ENCODE data around the gene KIF5A.

KIF5A gene

GRCh38 chr12:57604992-57605810, 55.4 kb downstream of the KIF5A start:
- in situ Hi-C loops (cut with MboI; ENCODE audit: low sequenced_read_pairs), result no loop called here

DNA sequence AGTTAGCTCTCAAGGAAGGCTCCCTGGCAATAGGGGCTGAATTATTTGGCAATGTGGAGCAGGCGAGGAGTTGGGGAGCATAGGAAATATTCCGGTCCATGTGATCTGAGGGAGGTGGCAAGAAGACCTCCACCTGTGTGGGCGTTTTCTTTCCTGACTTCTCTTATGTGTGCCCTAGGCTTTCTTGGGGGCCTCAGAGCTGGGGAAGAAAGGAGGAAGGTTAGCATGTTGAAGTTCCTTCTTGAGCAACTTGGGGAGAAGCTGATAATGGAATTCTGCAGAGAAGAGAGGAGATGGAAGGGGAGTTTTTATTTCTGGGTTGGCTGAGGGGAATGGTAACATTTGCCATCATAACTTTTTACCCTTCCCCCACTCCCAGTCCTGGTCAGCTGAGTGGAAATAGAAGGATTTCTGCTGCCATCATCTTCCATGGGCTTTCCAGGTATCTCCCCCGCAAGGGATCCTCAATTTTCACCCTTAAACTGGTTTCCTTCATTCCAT, 56.0 kb downstream of the KIF5A start:
- in situ Hi-C loops (cut with MboI; ENCODE audit: low sequenced_read_pairs), result no loop called here

DNA sequence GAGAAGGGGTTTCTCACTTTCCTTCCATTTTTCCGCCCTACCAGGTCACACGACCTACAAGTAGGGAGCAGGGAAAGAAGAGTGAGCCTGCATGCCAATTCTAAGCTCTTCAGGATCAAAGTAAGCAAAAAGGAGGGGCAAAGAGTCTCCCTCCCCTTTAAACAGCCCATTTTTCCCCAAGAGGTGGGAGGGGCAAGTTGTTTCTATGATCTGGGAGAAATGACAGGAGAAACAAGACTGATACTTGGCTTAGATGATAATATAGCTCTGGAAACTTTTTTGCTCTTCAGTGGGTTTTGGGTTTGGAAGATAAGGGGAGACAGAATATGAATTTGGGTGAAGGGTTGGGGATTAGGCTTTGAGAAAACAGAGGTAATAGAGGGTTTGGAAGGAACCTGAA, 56.6 kb downstream of the KIF5A start:
- in situ Hi-C loops (cut with MboI; ENCODE audit: low sequenced_read_pairs), result no loop called here

GRCh38 chr12:57606821-57607220, 57.0 kb downstream of the KIF5A start:
- in situ Hi-C loops (cut with MboI; ENCODE audit: low sequenced_read_pairs), result no loop called here

DNA sequence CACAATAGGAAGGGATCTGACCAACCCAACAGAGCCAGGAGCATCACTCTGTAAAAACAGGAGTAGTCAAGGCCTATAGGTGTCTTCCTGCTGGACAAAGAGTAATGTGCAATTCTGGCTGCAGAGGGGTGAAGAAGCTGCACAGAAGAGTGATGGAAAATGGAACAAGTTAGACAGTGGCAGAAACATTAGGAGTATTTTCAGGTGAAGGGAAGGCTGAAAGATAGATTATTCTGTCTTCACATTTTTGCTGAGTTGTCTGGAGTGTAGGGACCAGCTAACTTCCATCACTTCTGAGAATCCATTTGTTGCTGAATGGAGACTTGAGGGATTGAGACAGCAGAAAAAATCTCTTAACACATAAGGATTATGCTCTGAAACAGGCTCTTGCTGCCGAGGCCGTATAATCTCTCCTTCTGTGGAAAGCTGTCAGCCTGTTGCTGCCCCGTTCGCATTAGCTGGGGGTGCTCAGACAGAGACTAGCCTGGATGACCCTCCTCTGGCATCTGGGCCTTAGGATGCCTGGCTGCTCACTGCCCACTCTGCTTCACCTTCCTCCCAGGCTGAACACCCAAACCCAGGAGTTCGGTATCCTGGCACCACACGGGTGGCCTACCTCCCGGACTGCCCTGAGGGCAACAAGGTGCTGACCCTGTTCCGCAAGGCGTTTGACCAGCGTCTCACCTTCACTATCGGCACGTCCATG, 58.3 kb downstream of the KIF5A start:
- in situ Hi-C loops (cut with MboI; ENCODE audit: low sequenced_read_pairs), result no loop called here

GRCh38 chr12:57609101-57609780, 59.4 kb downstream of the KIF5A start:
- in situ Hi-C loops (cut with MboI; ENCODE audit: low sequenced_read_pairs), result no loop called here

DNA sequence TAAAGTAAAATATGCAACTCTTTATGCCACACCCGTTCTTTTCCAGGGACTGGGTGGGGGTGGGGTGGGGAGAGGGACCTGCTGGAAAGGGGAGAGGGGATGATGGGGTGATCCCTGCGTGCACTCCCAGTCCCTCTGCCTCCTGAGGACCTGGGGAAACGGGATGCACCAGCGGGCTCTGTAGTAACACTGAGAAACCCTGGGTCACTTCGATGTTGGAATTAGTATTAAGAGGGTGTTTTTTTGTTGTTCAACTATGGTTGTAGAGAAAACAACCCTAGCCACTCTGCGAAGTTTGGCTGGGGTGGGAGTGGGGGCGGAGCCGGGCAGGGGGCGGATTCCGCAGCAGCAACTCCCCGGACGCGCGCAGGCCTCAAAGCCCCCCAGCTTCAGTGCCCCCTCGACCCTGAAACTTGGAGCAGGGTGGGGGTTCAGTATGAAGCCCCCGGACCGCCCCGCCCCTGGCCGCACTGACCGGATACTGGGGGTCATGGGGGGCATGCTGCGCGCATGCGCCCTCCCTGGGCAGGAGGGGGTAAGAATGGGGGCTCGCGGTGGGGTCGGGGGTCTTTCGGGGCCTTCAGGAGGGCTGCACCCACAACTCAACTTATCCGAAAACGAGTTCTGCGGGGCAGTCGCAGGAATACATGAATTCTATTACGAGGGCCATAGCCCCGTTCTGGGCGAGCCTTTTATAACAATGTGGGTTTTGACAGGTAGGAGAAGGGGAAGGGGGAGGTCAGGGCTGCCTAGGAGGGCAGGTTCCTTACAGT, 60.1 kb downstream of the KIF5A start:
- in situ Hi-C loops (cut with MboI; ENCODE audit: low sequenced_read_pairs), result no loop called here

GRCh38 chr12:57610554-57611107, 60.8 kb downstream of the KIF5A start:
- in situ Hi-C loops (cut with MboI; ENCODE audit: low sequenced_read_pairs), result no loop called here

DNA sequence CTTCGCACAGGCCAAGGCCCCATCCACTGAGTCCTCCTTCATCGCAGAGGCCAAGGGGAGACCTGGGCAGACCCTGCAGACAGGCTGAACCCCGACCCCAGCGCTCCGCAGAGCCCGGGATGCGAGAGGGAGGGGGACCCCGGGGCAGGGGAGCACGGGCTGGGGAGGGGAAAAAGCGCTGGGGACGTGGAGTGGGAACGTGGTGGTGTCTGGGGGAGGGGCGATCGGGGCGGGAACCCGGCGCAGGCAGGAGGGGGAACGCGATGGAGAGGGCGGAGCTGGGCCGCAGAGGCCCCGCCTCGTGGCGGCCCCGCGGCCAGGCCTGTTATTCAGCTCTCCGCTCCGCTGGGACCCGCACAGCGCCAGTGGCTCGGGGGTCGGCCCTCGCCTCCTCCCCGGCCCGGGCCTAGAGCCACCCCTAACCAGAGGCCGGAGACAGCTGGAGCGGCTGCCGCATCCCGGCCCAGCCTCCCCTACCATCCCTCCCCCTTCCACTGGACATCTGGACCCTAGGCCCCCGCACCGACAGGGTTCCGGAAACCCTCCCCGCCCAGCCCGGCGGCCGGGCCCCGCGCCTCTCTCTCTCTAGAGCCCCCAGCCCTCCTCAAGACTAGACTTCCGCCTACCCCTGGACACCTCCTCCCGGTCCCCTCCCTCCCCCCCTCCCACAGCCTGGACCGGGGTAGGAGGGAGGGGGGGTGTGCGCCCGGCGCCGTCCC, 61.4 kb downstream of the KIF5A start, which contains the start of gene ARHGEF25:
Gene ARHGEF25 (plus strand): TSS at position 328 of the 719 bp plus-strand sequence. CDS start 460 bp downstream, outside the sequence.
- in situ Hi-C loops (cut with MboI; ENCODE audit: low sequenced_read_pairs), result no loop called here

GRCh38 chr12:57611827-57612710, 62.2 kb downstream of the KIF5A start:
- in situ Hi-C loops (cut with MboI; ENCODE audit: low sequenced_read_pairs), result no loop called here

- in situ Hi-C loops (cut with MboI; ENCODE audit: low sequenced_read_pairs), result no loop called here
These were observed 63.0 kb downstream of the KIF5A start for GRCh38 chr12:57612711-57613426.

DNA sequence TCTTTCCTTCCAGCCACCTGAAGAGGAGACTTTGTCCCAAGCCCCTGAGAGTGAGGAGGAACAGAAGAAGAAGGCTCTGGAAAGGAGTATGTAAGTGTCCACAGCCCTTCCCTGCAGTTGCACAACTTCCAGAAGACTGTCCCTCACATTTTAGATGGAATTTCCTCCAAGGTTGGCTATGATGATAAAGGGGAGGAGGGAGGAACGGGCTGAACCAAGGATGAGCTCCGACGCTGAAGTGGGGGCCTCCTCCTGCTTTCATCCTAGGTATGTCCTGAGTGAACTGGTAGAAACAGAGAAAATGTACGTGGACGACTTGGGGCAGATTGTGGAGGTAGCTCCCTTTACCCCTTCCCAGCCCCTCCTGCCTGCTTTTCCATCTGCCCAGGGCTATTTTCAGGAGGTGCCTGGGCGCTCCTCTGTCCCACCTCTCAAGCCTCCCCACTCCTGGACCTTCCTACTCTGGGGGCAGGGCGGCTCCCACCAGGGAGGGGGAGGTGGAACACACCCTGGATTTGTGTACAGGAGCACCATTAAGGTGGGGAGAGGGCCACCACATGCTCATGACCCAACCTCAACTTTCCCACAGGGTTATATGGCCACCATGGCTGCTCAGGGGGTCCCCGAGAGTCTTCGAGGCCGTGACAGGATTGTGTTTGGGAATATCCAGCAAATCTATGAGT, 63.7 kb downstream of the KIF5A start:
- in situ Hi-C loops (cut with MboI; ENCODE audit: low sequenced_read_pairs), result no loop called here

GRCh38 chr12:57614178-57614947, 64.5 kb downstream of the KIF5A start:
- in situ Hi-C loops (cut with MboI; ENCODE audit: low sequenced_read_pairs), result no loop called here

- in situ Hi-C loops (cut with MboI; ENCODE audit: low sequenced_read_pairs), result no loop called here
These were observed 65.2 kb downstream of the KIF5A start for GRCh38 chr12:57614948-57615500.

DNA sequence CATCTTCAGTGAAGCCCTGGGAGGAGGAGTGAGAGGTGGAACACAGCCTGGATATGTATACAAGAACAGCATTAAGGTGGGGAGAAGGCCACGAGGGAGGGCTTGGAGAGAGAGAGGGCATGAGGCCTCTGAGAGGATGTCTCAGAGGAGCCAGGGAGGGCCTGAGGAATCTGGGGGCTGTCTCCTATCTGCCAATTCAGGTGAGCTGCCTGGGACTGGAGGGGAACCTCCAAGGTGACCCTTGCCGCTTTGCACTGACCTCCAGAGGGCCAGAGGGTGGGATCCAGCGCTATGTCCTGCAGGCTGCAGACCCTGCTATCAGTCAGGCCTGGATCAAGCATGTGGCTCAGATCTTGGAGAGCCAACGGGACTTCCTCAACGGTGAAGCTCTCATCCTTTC, 65.8 kb downstream of the KIF5A start:
- in situ Hi-C loops (cut with MboI; ENCODE audit: low sequenced_read_pairs), result no loop called here

- in situ Hi-C loops (cut with MboI; ENCODE audit: low sequenced_read_pairs), result no loop called here
These were observed 66.7 kb downstream of the KIF5A start for GRCh38 chr12:57616383-57617101.
